Fibroblast of mammary gland (primary cell): ENCODE measurements around the gene POU6F2.

ENCODE experiments used
- DNase-seq: peaks from one replicate; pipeline ENCODE4 v3.0.0-alpha.2; 2010; ENCODE audit warnings: low read depth
- H3K4me3 ChIP-seq: 2 replicates; pipeline ENCODE4 v1.5.1; 2011; ENCODE audit warnings: low read depth, mild to moderate bottlenecking, low read length, moderate library complexity; ENCODE audit not compliant: control insufficient read depth
- TF ChIP-seq, protein P1 (sequence below): conservative IDR thresholded peaks from 2 replicates; pipeline ENCODE4 v1.5.1; 2011; ENCODE audit warnings: low read depth, low read length, inconsistent platforms; ENCODE audit not compliant: control insufficient read depth, insufficient read depth

Gene POU6F2

DNA sequence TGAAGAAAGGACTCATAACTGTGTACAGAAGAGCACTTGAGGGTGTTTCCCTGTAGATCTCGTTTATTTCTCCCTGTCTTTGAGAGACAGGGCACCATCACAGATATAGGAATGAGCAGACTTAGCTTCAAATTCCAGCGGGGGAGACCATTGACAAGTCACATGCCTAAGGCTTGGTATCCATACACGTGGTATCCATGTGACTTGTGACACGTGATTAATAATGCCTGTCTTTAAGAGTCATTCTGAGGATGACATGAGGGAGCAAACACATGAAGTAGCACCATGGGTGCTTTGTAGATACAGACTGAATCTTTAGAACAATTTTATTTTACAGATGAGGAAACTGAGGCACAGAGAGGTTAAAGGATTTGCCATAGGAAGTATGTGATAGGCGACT lies 292.3 kb downstream of the POU6F2 start:
- TF ChIP-seq, protein P1, sequence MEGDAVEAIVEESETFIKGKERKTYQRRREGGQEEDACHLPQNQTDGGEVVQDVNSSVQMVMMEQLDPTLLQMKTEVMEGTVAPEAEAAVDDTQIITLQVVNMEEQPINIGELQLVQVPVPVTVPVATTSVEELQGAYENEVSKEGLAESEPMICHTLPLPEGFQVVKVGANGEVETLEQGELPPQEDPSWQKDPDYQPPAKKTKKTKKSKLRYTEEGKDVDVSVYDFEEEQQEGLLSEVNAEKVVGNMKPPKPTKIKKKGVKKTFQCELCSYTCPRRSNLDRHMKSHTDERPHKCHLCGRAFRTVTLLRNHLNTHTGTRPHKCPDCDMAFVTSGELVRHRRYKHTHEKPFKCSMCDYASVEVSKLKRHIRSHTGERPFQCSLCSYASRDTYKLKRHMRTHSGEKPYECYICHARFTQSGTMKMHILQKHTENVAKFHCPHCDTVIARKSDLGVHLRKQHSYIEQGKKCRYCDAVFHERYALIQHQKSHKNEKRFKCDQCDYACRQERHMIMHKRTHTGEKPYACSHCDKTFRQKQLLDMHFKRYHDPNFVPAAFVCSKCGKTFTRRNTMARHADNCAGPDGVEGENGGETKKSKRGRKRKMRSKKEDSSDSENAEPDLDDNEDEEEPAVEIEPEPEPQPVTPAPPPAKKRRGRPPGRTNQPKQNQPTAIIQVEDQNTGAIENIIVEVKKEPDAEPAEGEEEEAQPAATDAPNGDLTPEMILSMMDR: no peak
- no peak overlapping the region for H3K4me3 ChIP-seq
- no peak for DNase-seq

DNA sequence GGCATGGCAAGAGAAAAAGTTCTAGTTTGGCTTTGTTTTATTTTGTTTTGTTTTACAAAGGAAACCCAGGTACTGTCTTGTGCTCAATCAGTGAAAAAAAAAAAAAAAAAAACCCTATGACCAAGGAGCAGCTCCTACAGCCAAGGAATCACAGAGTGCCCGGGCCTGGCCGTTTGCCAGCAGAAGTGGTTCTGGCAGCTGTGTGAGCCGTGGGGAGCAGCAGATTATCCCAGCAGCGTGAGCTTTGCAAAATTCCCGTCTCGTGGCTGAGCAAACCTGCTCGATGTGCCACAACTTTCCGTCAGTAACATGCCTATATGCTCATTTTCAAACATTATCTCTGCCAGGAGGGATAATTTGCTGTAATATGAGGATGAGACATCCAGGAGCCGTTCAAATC lies 293.7 kb downstream of the POU6F2 start:
- no peak for DNase-seq
- TF ChIP-seq, protein P1: no peak
- no peak overlapping the region for H3K4me3 ChIP-seq

DNA sequence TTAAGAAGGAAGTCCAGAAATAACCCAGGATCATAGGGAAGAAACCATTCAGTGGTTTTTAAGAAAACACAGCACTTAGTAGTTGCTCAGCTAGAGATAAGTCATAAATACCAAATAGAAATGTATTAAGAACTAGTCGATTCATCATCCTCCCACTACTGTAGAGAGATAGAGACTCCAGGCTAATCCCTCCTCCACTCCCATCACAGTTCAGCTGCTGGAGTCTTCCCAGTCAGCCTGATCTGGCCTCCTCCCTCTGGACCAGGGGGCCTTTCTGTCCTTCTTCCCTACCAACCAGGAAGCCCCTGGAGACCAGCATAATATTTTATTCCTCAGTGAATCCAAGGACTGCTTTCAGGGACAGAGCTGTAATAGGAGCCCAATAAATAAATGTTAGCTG lies 294.4 kb downstream of the POU6F2 start:
- DNase-seq: no peak

DNA sequence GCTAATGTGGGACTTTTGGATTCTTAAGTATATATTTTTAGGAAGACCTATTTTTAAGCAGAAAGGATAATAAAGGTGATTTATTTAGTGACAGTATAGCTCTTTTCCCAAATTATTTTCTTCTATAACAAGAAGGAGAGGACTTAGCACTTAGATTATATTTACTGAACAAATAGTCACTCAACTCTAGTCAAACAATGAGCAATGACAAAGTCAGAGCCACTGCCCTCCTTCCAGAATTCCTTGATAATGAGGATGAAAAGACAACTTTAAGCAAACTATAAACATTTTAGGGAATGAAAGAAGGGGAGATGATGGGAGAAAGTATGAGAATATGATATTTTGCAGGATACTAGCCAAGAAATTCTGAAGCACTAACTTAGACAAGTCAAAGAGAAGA lies 295.0 kb downstream of the POU6F2 start:
- H3K4me3 ChIP-seq: no peak overlapping the region
- TF ChIP-seq, protein P1: no peak
- DNase-seq: no peak

More for the DNA sequence above, 294.4 kb downstream of the POU6F2 start:
- TF ChIP-seq, protein P1: no peak
- no peak overlapping the region for H3K4me3 ChIP-seq

DNA sequence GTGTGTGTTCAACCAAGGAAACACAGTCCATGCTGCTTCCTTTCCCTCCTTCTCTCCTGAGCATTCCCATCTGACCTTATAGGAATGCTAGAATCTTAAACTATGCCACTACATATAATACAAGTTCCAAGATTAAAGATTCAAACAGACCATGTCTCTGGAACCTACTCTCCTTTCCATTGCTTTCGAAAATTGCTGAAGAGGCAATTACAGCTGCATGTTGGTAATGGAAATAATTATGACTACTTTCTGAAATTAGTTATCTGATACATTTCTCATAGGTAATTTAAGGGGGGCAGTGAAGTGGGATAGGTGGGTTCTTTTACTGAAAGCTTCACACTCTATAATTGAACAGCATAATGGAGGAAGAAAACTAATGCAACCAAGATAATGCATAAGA lies 302.6 kb downstream of the POU6F2 start:
- DNase-seq: no peak
- no peak overlapping the region for H3K4me3 ChIP-seq
- TF ChIP-seq, protein P1: no peak

DNA sequence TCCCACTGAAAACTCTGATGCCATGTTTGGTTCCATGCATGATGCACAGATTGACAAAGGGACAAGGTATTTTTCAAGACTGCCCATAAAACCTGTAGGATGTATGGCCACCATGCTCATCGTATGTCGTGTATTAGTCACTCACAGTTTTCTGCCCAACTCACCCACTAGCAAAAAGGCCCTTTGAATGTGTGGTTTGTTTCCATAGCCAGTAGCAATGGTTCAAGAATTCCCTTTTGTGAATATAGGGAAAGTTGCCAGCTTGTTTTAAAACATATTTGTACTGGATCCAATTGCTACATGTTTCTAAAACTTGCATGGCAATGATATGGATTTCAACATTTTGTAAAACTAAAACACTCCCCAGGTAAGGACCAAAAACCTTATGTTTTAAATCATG lies 307.5 kb downstream of the POU6F2 start:
- no peak overlapping the region for H3K4me3 ChIP-seq
- DNase-seq: no peak
- TF ChIP-seq, protein P1: no peak

DNA sequence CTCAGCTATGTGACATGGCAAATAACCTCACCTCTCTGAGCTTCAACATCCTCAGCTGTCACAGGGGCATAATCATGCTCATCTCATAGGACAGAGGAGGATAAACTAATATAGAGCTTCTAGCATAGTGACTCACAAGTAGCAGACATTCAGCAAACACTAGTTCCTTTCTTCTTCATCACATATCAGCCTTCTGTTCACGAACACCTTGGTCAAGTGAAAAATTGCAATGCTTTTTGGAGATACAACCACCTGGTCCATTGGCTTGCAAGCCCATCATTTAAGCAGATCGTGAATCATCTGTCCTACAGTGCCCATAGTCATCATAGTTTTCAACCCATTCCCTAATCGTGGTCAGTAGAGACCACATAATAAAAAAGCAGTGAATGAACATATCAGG lies 310.6 kb downstream of the POU6F2 start:
- DNase-seq: no peak
- no peak overlapping the region for H3K4me3 ChIP-seq
- TF ChIP-seq, protein P1: no peak
